ENCODE data around the gene RAPGEF2. TPM values are rescaled to one million over a fixed set of nuclear protein-coding genes. Genes with fewer than 3 reads are reported as not detected.

RAPGEF2 gene
- total RNA-seq, 1 experiment from 2014 or later, result 29.8 TPM

- H3K79me2 ChIP-seq (ENCODE audit: low read depth), result no peaks in the 10 kb centered on the region
- no peaks in the 10 kb centered on the region for H4K20me1 ChIP-seq (ENCODE audit: insufficient read depth)
- ChIA-PET POLR2A (ENCODE audit: unreplicated experiment) (no interaction called here), CTCF (no interaction called here)
- no peaks in the 10 kb centered on the region for H3K36me3 ChIP-seq (ENCODE audit: low read depth)
- no peaks in the 10 kb centered on the region for H3K9me3 ChIP-seq (ENCODE audit: insufficient read depth, low read depth)
- TF ChIP-seq CTCF (conservative IDR thresholded peaks at IDR 0.05) (no peak), EZH2 (IDR thresholded peaks at IDR 0.05; ENCODE audit: low read depth) (no peak)
- no peaks in the 10 kb centered on the region for H3K4me1 ChIP-seq (replicated peaks; ENCODE audit: insufficient read depth)
- no peaks in the 10 kb centered on the region for H3F3A ChIP-seq (ENCODE audit: insufficient read depth, low read depth)
- H3K27ac ChIP-seq, result no peak overlapping the region
- DNase-seq, result no peak
- intact Hi-C loops (cut with micrococcal nuclease; ENCODE audit: unreplicated experiment), result no loop called here
- no peak overlapping the region for H3K4me3 ChIP-seq
- H3K27me3 ChIP-seq (ENCODE audit: insufficient read depth, low read depth), result no peaks in the 10 kb centered on the region
- BruUV-seq (replicated peaks), result no TSS peak
- H2AFZ ChIP-seq, result no peak overlapping the region
- no peak overlapping the region for H3K4me2 ChIP-seq
- H3K9me2 ChIP-seq (ENCODE audit: insufficient read depth), result no peaks in the 10 kb centered on the region
Observed at GRCh38 chr4:159193046-159193620, 90.3 kb downstream of the RAPGEF2 start.

- no peak overlapping the region for H3K4me2 ChIP-seq
- H3K9me2 ChIP-seq (ENCODE audit: insufficient read depth), result no peaks in the 10 kb centered on the region
- DNase-seq, result no peak
- H3K36me3 ChIP-seq (ENCODE audit: low read depth), result no peaks in the 10 kb centered on the region
- TF ChIP-seq CTCF (conservative IDR thresholded peaks at IDR 0.05), result no peak
- no peak for TF ChIP-seq EZH2 (IDR thresholded peaks at IDR 0.05; ENCODE audit: low read depth)
- no peaks in the 10 kb centered on the region for H3K9me3 ChIP-seq (ENCODE audit: insufficient read depth, low read depth)
- BruUV-seq (replicated peaks), result no TSS peak
- H3K79me2 ChIP-seq (ENCODE audit: low read depth), result no peaks in the 10 kb centered on the region
- intact Hi-C loops (cut with micrococcal nuclease; ENCODE audit: unreplicated experiment), result no loop called here
- H3K4me1 ChIP-seq (replicated peaks; ENCODE audit: insufficient read depth), result no peaks in the 10 kb centered on the region
- H2AFZ ChIP-seq, result no peak overlapping the region
- no peaks in the 10 kb centered on the region for H4K20me1 ChIP-seq (ENCODE audit: insufficient read depth)
- CTCF ChIA-PET, result no interaction called here
- no peak overlapping the region for H3K27ac ChIP-seq
- H3K4me3 ChIP-seq, result no peak overlapping the region
- H3K27me3 ChIP-seq (ENCODE audit: insufficient read depth, low read depth), result no peaks in the 10 kb centered on the region
- POLR2A ChIA-PET (ENCODE audit: unreplicated experiment), result no interaction called here
- H3F3A ChIP-seq (ENCODE audit: insufficient read depth, low read depth), result no peaks in the 10 kb centered on the region
Observed at GRCh38 chr4:159195361-159195769, 92.5 kb downstream of the RAPGEF2 start.

- Histone ChIP-seq H3K4me2 (no peak overlapping the region), H3K27ac (no peak overlapping the region), H3K9me3 (ENCODE audit: insufficient read depth, low read depth) (no peaks in the 10 kb centered on the region), H3K27me3 (ENCODE audit: insufficient read depth, low read depth) (no peaks in the 10 kb centered on the region), H3K9me2 (ENCODE audit: insufficient read depth) (no peaks in the 10 kb centered on the region), H3K4me3 (no peak overlapping the region), H3K79me2 (ENCODE audit: low read depth) (no peaks in the 10 kb centered on the region), H3F3A (ENCODE audit: insufficient read depth, low read depth) (no peaks in the 10 kb centered on the region), H3K36me3 (ENCODE audit: low read depth) (no peaks in the 10 kb centered on the region), H3K4me1 (replicated peaks; ENCODE audit: insufficient read depth) (no peaks in the 10 kb centered on the region), H2AFZ (no peak overlapping the region), H4K20me1 (ENCODE audit: insufficient read depth) (no peaks in the 10 kb centered on the region)
- ChIA-PET POLR2A (ENCODE audit: unreplicated experiment) (no interaction called here), CTCF (no interaction called here)
- TF ChIP-seq CTCF (conservative IDR thresholded peaks at IDR 0.05) (no peak), EZH2 (IDR thresholded peaks at IDR 0.05; ENCODE audit: low read depth) (no peak)
- no TSS peak for BruUV-seq (replicated peaks)
- intact Hi-C loops (cut with micrococcal nuclease; ENCODE audit: unreplicated experiment), result no loop called here
- DNase-seq, result no peak
Observed at GRCh38 chr4:159197260-159197884, 94.5 kb downstream of the RAPGEF2 start.

Data from PC-9 (cell line).